DND-41 (cell line): Measurements from ENCODE around the gene OCA2.
A peak's percentile ranks its signal among the peaks of the same experiment; 100 is the strongest.
"Not testable (repeated sequence)": the region's sequence is repeated elsewhere in the genome, so short reads cannot be mapped to it uniquely, and the experiment has no call there.

Experiments
- ATAC-seq: fragments of 200-7000 bp; cut with Tn5 transposase; 3 replicates; pipeline ENCODE4 v1.9.1; 2021; ENCODE audit warnings: low read depth; ENCODE audit not compliant: insufficient read depth
- DNase-seq: peaks from one replicate; pipeline ENCODE4 v3.0.0-alpha.2; 2020
- H2AFZ ChIP-seq: 2 replicates; pipeline ENCODE4 v1.6.0; 2012; ENCODE audit warnings: low read depth, low read length
- H3K27ac ChIP-seq: 2 replicates; pipeline ENCODE4 v1.5.1; 2012; ENCODE audit warnings: low read length, inconsistent platforms
- H3K27me3 ChIP-seq: fragments of 200-600 bp; sonication (generic); 2 replicates; pipeline ENCODE4 v1.6.0; 2012; ENCODE audit warnings: low read length, mild to moderate bottlenecking, inconsistent platforms; ENCODE audit not compliant: insufficient read depth, poor library complexity
- H3K36me3 ChIP-seq: 2 replicates; pipeline ENCODE4 v1.5.1; 2012; ENCODE audit warnings: low read length, inconsistent platforms; ENCODE audit not compliant: insufficient read depth
- H3K4me1 ChIP-seq: 2 replicates; pipeline ENCODE4 v1.5.1; 2012; ENCODE audit warnings: mild to moderate bottlenecking, low read length; ENCODE audit not compliant: insufficient read depth
- H3K4me2 ChIP-seq: 2 replicates; pipeline ENCODE4 v1.6.0; 2012; ENCODE audit warnings: mild to moderate bottlenecking, moderate library complexity, low read length, inconsistent platforms; ENCODE audit not compliant: insufficient read depth
- H3K4me3 ChIP-seq, 2 experiments: fragments of 200-600 bp in 1 of 2; shearing (Covaris generic) in 1 of 2; 2 replicates each; pipeline ENCODE4 v1.5.1; 2012 to 2016; ENCODE audit warnings: inconsistent platforms in 2 of 2, low read length in 2 of 2, mild to moderate bottlenecking in 2 of 2, low read depth in 1 of 2, moderate library complexity in 1 of 2
- H3K79me2 ChIP-seq: 2 replicates; pipeline ENCODE4 v1.6.0; 2012; ENCODE audit warnings: low read length, inconsistent platforms; ENCODE audit not compliant: insufficient read depth
- H3K9ac ChIP-seq: 2 replicates; pipeline ENCODE4 v1.6.0; 2012; ENCODE audit warnings: low read depth, mild to moderate bottlenecking, inconsistent platforms, low read length, moderate library complexity
- H3K9me3 ChIP-seq: 2 replicates; pipeline ENCODE4 v1.5.1; 2012; ENCODE audit warnings: low read length, moderate library complexity, mild to moderate bottlenecking, inconsistent platforms; ENCODE audit not compliant: insufficient read depth, severe bottlenecking
- H4K20me1 ChIP-seq: 2 replicates; pipeline ENCODE4 v1.6.0; 2012; ENCODE audit warnings: low read length; ENCODE audit not compliant: insufficient read depth
- CTCF ChIP-seq: IDR thresholded peaks from 2 replicates; pipeline ENCODE4 v1.5.1; 2012; ENCODE audit warnings: borderline replicate concordance, low read length, moderate library complexity, mild to moderate bottlenecking; ENCODE audit not compliant: poor library complexity, severe bottlenecking; ENCODE audit errors: extremely low read depth
- EZH2 ChIP-seq: IDR thresholded peaks from 3 replicates; pipeline ENCODE4 v1.6.1; 2012; ENCODE audit warnings: borderline replicate concordance, low read depth, mild to moderate bottlenecking, moderate library complexity, low read length, inconsistent platforms; ENCODE audit not compliant: severe bottlenecking

OCA2 gene

GRCh38 chr15:28123408-28124023 lies 24.4 kb upstream of the OCA2 start:
- H3K4me3 ChIP-seq, result no peak overlapping the region
- H3K4me1 ChIP-seq, result no peaks in the 10 kb centered on the region
- H3K27me3 ChIP-seq, result no peaks in the 10 kb centered on the region
- no peak overlapping the region for H3K4me2 ChIP-seq
- H4K20me1 ChIP-seq, result 0 out of 2 replicates have a peak, but pooled peaks cover 6% of the 10 kb centered on the region
- H2AFZ ChIP-seq, result no peak overlapping the region
- DNase-seq (peak; percentile 45), ATAC-seq (peak; percentile 64; the same call in 2 of the 3 replicates)
- no peak overlapping the region for H3K27ac ChIP-seq
- peaks cover 76% of the 10 kb centered on the region for H3K36me3 ChIP-seq
- no peaks in the 10 kb centered on the region for H3K9me3 ChIP-seq
- TF ChIP-seq CTCF (peak; percentile 57), EZH2 (no peak)
- H3K79me2 ChIP-seq, result no peaks in the 10 kb centered on the region
- H3K9ac ChIP-seq, result no peak overlapping the region

GRCh38 chr15:28122038-28122949 lies 23.2 kb upstream of the OCA2 start:
- ATAC-seq, result no peak
- Histone ChIP-seq H3K9ac (no peak overlapping the region), H3K4me1 (no peaks in the 10 kb centered on the region), H4K20me1 (0 out of 2 replicates have a peak, but pooled peaks cover 4% of the 10 kb centered on the region), H3K79me2 (no peaks in the 10 kb centered on the region), H3K4me3 (no peak overlapping the region), H3K9me3 (no peaks in the 10 kb centered on the region), H3K36me3 (peaks cover 79% of the 10 kb centered on the region), H3K4me2 (no peak overlapping the region), H2AFZ (no peak overlapping the region), H3K27me3 (no peaks in the 10 kb centered on the region), H3K27ac (no peak overlapping the region)
- DNase-seq, result no peak
- TF ChIP-seq CTCF (no peak), EZH2 (no peak)

- ATAC-seq, H4K20me1 ChIP-seq, H3K79me2 ChIP-seq, DNase-seq, H3K27me3 ChIP-seq, H3K27ac ChIP-seq, H3K4me2 ChIP-seq, H2AFZ ChIP-seq, H3K4me1 ChIP-seq, H3K4me3 ChIP-seq, H3K9ac ChIP-seq, H3K9me3 ChIP-seq: not testable (repeated sequence)
- peaks cover 81% of the 10 kb centered on the region for H3K36me3 ChIP-seq
Measured at GRCh38 chr15:28121577-28121976, 22.5 kb upstream of the OCA2 start.

GRCh38 chr15:28120359-28120640 lies 21.2 kb upstream of the OCA2 start:
- ATAC-seq (no peak), DNase-seq (no peak)
- Histone ChIP-seq H3K9ac (no peak overlapping the region), H3K27ac (no peak overlapping the region), H3K36me3 (peaks cover 82% of the 10 kb centered on the region), H3K4me3 (no peak overlapping the region), H3K9me3 (no peaks in the 10 kb centered on the region), H4K20me1 (no peaks in the 10 kb centered on the region), H3K4me1 (no peaks in the 10 kb centered on the region), H2AFZ (no peak overlapping the region), H3K27me3 (no peaks in the 10 kb centered on the region), H3K79me2 (no peaks in the 10 kb centered on the region), H3K4me2 (no peak overlapping the region)
- TF ChIP-seq EZH2 (no peak), CTCF (no peak)
